Fibroblast of the conjunctiva (primary cell): ENCODE measurements around the gene MYBPC2.

Source experiments
- DNase-seq: peaks from one replicate; pipeline ENCODE4 v3.0.0-alpha.2; 2010; ENCODE audit warnings: low read depth

MYBPC2 gene

DNA sequence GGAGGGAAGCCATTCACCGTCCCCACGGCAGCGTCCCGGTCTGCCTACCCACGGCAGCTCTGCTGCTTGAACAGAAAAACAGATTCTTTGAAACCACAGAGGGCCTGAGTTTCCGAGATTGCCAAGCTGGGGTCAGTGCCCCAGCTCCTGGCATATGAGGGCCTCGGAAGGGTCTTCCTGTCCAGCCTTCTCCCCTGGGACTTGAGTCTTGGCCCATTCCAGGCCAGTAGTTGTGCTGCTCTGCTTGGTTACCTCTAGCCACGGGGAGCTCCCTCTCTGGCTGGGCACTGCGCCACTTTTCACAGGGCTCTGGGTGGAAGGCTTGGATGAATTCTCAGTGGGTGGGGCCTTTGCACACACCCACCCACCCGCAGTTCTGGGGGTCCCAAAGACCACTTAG, 22.6 kb upstream of the MYBPC2 start:
- DNase-seq = no peak

DNA sequence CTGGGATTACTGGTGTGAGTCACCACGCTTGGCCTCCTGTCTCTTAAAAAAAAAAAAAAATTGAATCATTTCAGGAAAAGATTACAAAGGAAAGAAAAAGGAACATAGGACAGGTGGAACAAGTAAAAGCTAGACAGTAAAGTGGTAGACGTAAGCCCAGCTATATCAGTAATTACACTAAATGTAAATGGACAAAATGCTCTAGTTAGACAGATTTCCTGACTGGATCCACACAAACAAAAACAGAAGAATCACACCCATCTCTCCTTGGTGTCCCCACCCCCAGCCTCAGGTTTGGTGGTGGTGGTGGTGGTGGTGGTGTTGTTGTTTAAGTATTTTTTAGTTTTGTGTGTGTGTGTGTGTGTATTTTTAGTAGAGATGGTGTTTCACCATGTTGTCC, 20.3 kb upstream of the MYBPC2 start:
- no peak for DNase-seq

DNA sequence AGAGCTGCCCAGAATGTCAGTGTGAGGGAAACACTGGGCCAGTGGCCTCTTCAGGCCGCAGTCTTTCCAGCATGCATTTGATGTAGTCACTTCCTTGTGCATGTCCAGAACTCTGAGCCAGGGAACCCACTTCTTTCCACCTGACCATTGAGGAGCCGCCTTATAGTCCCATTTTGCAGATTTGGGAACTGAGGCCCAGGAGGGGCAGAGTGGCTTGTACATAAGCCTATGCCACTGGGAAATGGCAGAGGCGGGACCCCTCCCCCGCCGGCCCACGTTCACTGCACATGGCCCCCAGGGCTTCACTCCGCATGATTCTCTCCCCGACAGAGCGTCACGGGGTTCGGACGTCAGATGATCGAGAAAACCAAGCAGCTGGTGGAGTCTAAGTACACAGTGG, 19.6 kb upstream of the MYBPC2 start:
- no peak for DNase-seq

DNA sequence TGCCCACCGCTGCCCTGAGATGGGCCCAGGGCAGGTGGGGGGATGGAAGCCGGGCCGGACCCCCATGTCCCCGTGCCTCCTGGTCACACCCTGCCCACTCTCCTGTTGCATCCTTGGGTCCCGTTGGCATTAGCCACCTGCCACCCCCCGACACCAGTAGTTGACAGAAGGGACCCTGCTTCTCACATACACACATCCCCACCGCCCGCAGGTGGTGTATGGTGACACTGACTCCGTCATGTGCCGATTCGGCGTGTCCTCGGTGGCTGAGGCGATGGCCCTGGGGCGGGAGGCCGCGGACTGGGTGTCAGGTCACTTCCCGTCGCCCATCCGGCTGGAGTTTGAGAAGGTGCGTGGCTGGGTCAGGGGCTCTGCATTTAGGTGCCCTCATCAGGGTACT, 19.2 kb upstream of the MYBPC2 start:
- no peak for DNase-seq

DNA sequence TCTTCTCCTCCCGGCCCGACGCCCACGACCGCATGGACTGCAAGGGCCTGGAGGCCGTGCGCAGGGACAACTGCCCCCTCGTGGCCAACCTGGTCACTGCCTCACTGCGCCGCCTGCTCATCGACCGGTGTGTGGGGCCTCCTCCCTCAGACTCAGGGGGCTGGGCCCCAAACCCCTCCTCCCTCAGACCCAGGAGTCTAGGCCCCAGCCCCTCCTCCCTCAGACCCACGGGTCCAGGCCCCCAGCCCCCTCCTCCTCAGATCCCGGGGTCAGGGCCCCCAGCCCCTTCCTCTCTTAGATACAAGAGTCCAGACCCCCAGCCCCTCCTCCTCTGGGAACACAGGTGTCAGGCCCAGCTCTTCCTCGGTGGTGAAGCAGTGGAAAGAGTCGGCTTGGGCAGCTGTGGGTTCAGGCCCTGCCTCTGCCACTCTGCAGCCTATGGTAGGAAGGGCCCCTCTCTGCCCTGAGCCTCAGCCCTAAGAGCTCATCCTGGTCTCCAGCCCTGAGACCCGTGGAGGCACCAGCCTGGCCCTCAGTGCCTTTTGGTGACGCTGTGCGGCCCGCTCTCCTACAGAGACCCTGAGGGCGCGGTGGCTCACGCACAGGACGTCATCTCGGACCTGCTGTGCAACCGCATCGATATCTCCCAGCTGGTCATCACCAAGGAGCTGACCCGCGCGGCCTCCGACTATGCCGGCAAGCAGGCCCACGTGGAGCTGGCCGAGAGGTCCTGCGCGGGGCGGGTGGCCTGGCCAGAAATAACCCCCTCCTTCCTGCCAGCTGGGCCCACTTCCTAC, 17.6 kb upstream of the MYBPC2 start:
- peak; percentile 22 for DNase-seq

DNA sequence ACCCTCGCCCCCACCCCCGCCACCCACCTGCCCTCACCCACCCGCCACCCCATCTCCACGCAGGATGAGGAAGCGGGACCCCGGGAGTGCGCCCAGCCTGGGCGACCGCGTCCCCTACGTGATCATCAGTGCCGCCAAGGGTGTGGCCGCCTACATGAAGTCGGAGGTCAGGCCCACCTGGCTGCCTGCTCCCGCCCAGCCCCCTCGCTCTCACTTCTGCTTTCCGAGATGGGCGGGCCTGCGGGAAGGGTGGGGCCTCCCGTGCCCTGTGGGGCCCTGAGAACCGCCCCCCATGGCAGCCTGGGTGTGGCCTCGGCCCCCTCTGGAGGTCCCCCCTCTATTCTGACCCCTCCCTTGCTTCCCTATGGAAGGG, 17.0 kb upstream of the MYBPC2 start:
- no peak for DNase-seq

DNA sequence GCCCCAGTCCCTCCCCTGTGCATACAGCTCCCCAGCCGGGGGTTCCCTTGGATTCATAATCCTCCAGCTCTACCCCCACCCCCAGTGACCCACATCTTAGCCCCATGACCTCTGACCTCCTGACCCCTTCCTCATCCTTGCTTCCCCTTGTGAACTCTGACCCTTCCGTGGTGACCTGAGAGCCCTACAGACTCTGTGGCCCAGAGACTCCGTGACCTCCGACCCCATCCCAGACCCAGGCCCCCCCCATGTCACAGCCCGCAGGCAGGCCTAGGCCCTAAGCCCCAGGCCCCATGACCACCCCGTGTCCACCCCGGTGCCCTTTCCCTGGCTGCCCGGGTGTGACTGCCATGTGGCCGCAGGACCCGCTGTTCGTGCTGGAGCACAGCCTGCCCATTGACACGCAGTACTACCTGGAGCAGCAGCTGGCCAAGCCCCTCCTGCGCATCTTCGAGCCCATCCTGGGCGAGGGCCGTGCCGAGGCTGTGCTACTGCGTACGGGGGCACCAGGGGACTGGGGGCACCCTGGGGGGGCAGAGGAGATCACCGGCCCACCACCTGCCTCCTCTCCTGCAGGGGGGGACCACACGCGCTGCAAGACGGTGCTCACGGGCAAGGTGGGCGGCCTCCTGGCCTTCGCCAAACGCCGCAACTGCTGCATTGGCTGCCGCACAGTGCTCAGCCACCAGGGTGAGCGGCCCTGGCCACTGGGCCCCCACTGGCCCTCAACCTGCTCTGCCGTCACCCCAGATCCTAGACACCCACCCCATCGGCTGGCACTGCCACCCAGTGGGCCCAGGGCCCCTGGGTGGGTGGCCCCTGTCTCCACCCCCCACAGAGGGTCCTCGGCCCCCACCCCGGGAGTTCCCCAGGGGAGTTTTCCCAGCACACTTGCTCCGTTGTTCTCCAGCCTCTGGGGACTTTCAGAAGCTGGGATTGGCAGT, 16.4 kb upstream of the MYBPC2 start:
- no peak for DNase-seq

DNA sequence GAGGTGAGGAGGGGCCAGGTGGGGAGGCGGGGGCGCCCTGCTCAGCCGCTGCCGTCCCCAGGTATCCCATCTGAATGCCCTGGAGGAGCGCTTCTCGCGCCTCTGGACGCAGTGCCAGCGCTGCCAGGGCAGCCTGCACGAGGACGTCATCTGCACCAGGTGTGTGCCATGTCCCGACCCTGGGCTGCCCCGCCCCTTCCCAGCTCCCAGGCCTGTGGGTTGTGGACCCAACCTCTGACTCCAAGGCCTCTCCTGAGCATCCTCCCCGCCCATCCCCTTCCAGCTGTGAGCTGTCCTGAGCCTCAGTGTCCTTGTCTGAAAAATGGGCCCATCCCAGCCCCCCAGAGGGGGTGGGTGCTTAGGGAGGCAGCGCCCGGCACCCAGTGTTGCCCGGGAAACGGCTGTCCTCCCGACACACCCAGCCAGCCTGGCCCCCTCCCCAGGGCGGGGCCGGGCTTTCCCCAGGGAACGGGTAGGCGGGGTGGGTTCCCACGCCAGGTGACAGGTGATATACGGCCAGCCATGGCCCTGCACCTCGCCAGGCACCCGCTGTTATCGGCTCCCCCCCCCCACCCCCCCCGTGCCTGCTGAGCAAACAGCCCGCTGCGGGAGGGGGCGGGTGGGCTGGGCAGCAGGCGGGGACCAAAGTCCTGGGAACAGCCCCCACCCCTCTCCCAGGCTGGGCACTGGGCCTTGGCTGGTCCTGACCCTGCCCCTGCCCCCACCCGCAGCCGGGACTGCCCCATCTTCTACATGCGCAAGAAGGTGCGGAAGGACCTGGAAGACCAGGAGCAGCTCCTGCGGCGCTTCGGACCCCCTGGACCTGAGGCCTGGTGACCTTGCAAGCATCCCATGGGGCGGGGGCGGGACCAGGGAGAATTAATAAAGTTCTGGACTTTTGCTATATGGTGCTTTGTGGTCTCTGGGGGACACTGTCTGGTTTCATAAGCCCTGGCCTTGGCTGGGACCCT, 15.3 kb upstream of the MYBPC2 start:
- no peak for DNase-seq

DNA sequence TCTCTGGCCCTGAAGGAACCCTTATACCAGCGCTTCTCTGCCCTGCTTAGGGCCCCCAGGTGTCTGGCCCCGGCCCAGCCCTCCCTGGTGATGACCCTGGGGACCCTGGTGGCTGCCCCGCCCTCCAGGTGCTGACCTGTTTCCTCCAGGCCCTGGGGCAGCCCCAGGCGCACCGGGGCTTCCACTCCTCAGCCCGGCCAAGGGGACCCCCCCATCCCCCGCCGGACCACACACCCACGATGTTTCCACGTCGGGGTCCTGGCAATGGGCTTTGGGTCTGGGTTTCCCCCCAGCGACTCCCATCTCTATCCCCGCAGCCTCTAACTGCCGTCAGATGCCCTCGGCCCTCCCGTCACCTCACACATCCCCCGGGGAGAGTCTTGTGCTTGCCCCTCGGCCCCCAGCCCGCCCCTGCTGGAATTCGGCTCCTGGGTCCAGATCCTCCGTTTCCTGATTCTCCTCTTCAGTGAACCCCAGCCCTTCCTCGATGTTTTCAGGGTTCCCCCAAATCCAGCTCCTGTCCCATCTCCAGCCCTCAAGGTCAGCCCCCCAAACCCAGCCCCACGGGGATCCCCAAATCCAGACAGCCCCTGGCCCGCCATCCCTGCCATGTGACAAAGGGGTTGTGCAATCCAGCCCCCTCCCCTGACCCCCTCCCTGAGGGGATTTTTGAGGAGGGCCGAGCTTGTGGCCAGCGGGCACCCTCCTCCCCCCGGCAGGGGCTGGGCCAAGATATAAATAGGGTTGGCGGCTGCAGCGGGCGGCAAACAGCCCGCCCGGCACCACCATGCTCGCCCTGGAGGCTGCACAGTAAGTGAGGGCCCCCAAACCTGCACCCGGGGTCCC, 14.3 kb upstream of the MYBPC2 start, which contains the start of gene SPIB:
TSS of gene SPIB (plus strand) at position 763 of the 846 bp plus-strand sequence. CDS start at position 788, 25 bp downstream.
- DNase-seq = no peak

DNA sequence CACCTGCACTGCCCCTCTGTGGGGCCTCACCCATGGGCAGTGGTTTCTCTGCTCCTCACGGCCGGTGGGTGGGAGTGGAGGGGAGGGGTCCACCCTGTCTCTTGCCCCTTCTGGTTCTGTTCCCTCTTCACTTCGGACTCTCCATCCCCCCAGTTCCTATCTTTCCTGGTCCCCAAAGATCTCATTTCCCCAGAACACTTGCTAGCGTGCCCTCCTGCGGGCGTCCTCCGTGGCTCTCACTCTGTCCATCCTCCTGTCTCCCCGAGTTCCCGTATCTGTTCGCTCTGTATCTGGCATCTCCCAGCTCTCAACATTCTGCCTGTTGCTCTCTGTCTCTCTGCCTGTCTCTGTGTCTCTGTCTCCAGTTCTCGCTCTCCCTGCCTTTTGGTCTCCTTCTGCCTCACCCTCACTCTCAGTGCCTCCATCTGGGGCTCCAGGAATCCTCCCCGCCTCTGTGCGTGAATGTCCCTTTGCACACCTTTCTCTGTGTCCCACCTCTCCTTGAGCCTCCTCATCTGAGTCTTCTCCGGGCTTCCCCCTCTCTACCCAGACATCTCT, 13.6 kb upstream of the MYBPC2 start:
- no peak for DNase-seq

DNA sequence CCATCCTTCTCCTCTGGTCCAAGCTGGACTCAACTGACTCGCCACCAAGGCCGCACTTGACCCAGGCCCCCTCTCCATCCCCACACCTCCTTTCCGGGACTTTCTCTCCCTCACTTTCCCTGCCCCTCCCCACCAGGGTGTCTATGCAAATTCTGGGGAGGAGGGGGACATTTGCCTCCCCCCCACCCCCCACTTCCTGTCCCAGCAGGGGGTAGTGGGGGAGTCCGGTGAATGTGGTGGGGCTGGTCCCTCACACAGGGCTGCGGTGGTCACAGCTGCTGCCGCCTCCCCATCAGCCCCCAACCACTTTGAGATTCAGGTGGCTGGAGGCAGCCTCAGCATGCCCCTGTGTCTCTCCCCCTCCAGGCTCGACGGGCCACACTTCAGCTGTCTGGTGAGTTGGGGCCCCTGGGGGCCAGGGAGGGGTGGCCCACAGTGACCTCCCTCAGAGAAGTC, 13.1 kb upstream of the MYBPC2 start:
- no peak for DNase-seq

DNA sequence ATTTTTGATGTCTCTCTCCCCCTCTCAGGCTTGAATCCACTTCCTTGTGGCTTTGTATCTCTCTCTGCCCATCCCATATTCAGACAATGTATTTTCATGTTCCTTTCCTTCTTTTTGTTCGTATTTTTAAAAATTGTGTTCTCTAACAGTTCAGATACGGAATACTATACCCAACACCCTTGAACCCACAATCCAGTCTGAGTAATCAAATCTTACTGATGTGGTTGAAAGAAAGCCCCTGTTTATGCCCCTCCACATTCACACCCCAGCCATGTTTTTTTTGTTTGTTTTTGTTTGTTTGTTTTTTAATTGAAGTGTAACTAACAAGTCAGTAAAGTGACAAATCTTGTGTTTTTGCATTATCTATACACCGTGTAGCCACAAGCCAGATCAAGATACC, 12.6 kb upstream of the MYBPC2 start:
- no peak for DNase-seq

DNA sequence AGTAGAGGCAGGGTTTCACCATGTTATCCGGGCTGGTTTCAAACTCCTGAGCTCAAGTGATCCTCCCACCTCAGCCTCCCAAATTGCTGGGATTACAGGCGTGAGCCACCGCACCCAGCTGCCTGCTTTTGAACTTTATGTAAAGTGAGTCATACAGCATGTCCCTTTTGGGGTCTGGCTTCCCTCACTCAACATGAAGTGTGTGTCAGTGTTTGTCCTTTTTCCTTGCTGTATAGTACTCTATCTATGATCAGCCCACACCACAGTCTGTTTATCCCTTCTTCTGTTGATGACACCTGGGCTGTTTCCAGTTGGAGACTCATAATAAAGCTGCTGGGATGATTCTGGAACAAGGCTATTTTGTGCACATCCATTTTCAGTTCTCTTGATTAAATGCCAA, 11.9 kb upstream of the MYBPC2 start:
- no peak for DNase-seq

DNA sequence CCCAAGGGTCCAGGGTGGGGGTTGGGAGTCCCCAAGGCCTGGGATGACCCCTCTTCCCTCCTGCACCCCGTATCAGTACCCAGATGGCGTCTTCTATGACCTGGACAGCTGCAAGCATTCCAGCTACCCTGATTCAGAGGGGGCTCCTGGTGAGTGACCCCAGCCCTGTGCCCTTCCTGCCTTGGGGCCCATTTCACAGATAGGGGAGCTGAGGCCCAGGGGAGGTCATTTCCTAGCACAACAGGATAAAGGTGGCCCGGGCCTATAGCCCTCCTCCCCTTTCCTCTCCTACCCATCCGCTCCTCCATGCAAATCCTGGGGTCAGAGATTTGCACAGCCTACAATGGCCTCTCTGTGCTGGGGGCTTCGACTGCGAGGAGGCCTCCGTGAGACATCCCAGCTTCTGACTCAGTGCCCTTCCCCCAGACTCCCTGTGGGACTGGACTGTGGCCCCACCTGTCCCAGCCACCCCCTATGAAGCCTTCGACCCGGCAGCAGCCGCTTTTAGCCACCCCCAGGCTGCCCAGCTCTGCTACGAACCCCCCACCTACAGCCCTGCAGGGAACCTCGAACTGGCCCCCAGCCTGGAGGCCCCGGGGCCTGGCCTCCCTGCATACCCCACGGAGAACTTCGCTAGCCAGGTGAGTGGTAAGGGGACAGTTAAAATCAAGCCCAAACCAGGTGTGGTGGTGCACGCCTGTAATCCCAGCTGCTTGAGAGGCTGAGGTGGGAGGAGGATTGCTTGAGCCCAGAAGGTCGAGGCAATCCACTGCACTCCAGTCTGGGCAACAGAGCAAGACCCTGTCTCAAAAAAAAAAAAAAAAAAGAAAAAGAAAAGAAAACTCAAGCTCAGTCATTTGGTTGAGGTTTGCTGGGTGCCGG, 10.1 kb upstream of the MYBPC2 start:
- no peak for DNase-seq

DNA sequence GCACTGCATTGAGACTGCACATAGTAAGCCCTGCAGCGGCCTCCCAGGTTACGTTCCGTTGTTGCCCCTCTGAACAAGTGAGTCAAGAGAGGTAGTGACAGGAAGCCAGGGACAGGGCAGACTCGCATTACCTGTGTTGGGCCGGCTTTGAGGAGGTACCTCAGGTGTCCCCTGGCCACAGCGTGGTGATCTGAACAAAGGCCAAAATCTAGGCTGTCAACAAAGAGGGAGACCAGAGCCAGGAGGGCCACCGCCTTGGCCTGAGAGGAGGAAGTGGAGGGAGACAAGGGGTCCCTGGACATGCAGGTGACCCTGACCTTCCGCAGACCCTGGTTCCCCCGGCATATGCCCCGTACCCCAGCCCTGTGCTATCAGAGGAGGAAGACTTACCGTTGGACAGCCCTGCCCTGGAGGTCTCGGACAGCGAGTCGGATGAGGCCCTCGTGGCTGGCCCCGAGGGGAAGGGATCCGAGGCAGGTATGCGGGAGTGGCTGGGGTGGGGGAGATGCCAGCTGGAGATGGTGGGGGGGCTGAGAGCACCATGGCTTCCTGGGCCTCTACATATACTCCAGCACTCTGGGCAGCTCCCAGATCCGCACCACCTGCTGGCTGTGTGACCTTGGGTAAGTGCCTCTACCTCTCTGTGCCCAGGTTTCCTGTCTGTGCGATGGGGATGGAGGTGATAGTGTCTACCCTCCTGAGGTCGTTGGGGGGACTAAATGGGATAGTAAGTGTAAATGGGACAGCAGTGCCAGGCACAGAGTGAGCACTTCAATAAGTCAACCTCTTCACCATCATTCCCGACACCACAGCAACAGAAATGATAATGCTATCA, 9.2 kb upstream of the MYBPC2 start:
- DNase-seq = no peak

DNA sequence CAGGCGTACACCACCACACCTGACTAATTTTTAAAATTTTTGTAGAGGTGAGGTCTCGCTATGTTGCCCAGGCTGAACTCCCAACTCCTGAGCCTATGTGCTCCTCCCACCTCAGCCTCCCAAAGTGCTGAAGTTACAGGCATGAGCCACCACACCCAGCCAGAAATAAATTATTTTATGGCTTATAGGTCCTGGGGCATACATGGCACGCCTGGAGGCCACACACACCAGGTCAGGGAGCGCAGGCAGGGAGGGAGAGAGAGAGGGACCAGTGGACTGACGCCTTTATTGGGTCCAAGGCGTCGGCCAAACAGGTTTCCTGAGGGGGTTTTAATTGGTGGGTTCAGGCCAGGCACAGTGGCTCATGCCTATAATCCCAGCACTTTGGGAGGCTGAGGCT, 7.1 kb upstream of the MYBPC2 start:
- no peak for DNase-seq

DNA sequence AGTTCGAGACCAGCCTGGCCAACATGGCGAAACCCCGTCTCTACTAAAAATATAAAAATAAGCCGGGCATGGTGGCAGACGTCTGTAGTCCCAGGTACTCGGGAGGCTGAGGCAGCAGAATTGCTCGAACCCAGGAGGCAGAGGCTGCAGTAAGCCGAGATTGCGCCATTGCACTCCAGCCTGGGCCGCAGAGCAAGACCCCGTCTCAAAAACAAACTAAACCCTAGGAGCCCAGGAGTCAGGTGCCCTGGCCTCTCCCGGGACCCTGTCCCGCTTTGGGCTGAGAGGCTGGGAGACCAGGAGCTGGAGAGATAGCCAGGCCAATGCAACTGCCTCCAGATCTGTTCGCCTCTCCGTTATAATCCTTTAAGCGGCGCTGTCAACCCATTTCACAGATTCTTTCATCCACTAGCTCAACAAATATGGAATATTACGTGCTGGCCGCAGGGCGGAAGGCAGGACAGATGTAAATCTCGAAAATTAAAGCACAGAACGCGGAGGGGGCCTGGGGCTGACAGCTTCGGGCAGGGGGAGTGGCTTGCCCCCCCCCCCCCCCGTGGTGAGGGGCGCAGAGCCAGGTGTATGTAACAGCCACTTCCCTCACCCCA, 5.3 kb upstream of the MYBPC2 start:
- no peak for DNase-seq

DNA sequence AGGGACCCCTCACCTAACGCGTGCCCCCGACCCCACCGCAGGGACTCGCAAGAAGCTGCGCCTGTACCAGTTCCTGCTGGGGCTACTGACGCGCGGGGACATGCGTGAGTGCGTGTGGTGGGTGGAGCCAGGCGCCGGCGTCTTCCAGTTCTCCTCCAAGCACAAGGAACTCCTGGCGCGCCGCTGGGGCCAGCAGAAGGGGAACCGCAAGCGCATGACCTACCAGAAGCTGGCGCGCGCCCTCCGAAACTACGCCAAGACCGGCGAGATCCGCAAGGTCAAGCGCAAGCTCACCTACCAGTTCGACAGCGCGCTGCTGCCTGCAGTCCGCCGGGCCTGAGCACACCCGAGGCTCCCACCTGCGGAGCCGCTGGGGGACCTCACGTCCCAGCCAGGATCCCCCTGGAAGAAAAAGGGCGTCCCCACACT, 4.7 kb upstream of the MYBPC2 start:
- DNase-seq = peak; percentile 30
